HFF-Myc (cell line): Measurements from ENCODE around the gene HPS1.
A peak's percentile ranks its signal among the peaks of the same experiment; 100 is the strongest.

ENCODE experiments used
- DNase-seq: peaks from one replicate; pipeline ENCODE4 v3.0.0-alpha.2; 2011; ENCODE audit warnings: low read depth; ENCODE audit errors: extremely low read depth
- H3K4me3 ChIP-seq: replicated peaks from 2 replicates; pipeline ENCODE4 v1.5.1; 2011; ENCODE audit warnings: low read depth, mild to moderate bottlenecking, control low read depth, low read length
- CTCF ChIP-seq: IDR thresholded peaks from 2 replicates; pipeline ENCODE4 v1.5.1; 2012; ENCODE audit warnings: mild to moderate bottlenecking, low read depth, low read length, control low read depth; ENCODE audit errors: missing control alignments

HPS1 gene

GRCh38 chr10:98414932-98415730 is 31.6 kb downstream of the HPS1 start, which contains the start of gene PYROXD2:
PYROXD2 (minus strand) TSS chr10:98415182; CDS start chr10:98415135, 47 bp downstream.
- DNase-seq, result peak; percentile 81
- H3K4me3 ChIP-seq, result peak within 1 kb of the TSS; percentile 64
- peak; percentile 3 for TF ChIP-seq CTCF

GRCh38 chr10:98414578-98414931 is 32.2 kb downstream of the HPS1 start:
- DNase-seq, result no peak
- peak overlapping the region; percentile 64 for H3K4me3 ChIP-seq
- no peak for TF ChIP-seq CTCF

- TF ChIP-seq CTCF, result no peak
- H3K4me3 ChIP-seq, result no peak overlapping the region
- no peak for DNase-seq
Observed at GRCh38 chr10:98411768-98412167, 35.0 kb downstream of the HPS1 start.

GRCh38 chr10:98411166-98411565 is 35.6 kb downstream of the HPS1 start:
- no peak overlapping the region for H3K4me3 ChIP-seq
- DNase-seq, result no peak
- TF ChIP-seq CTCF, result no peak

- H3K4me3 ChIP-seq, result no peak overlapping the region
- no peak for TF ChIP-seq CTCF
- no peak for DNase-seq
Observed at GRCh38 chr10:98410759-98411158, 36.0 kb downstream of the HPS1 start.

- no peak overlapping the region for H3K4me3 ChIP-seq
- DNase-seq, result no peak
- TF ChIP-seq CTCF, result no peak
Observed at GRCh38 chr10:98410135-98410743, 36.5 kb downstream of the HPS1 start.
